DND-41 (cell line): ENCODE data around the gene CYSRT1.

Experiments
- ATAC-seq: fragments of 200-7000 bp; cut with Tn5 transposase; 3 replicates; pipeline ENCODE4 v1.9.1; 2021; ENCODE audit warnings: low read depth; ENCODE audit not compliant: insufficient read depth
- DNase-seq: peaks from one replicate; pipeline ENCODE4 v3.0.0-alpha.2; 2020
- H2AFZ ChIP-seq: 2 replicates; pipeline ENCODE4 v1.6.0; 2012; ENCODE audit warnings: low read depth, low read length
- H3K27ac ChIP-seq: 2 replicates; pipeline ENCODE4 v1.5.1; 2012; ENCODE audit warnings: low read length, inconsistent platforms
- H3K27me3 ChIP-seq: fragments of 200-600 bp; sonication (generic); 2 replicates; pipeline ENCODE4 v1.6.0; 2012; ENCODE audit warnings: low read length, mild to moderate bottlenecking, inconsistent platforms; ENCODE audit not compliant: insufficient read depth, poor library complexity
- H3K36me3 ChIP-seq: 2 replicates; pipeline ENCODE4 v1.5.1; 2012; ENCODE audit warnings: low read length, inconsistent platforms; ENCODE audit not compliant: insufficient read depth
- H3K4me1 ChIP-seq: 2 replicates; pipeline ENCODE4 v1.5.1; 2012; ENCODE audit warnings: mild to moderate bottlenecking, low read length; ENCODE audit not compliant: insufficient read depth
- H3K4me2 ChIP-seq: 2 replicates; pipeline ENCODE4 v1.6.0; 2012; ENCODE audit warnings: mild to moderate bottlenecking, moderate library complexity, low read length, inconsistent platforms; ENCODE audit not compliant: insufficient read depth
- H3K4me3 ChIP-seq, 2 experiments: fragments of 200-600 bp in 1 of 2; shearing (Covaris generic) in 1 of 2; 2 replicates each; pipeline ENCODE4 v1.5.1; 2012 to 2016; ENCODE audit warnings: inconsistent platforms in 2 of 2, low read length in 2 of 2, mild to moderate bottlenecking in 2 of 2, low read depth in 1 of 2, moderate library complexity in 1 of 2
- H3K79me2 ChIP-seq: 2 replicates; pipeline ENCODE4 v1.6.0; 2012; ENCODE audit warnings: low read length, inconsistent platforms; ENCODE audit not compliant: insufficient read depth
- H3K9ac ChIP-seq: 2 replicates; pipeline ENCODE4 v1.6.0; 2012; ENCODE audit warnings: low read depth, mild to moderate bottlenecking, inconsistent platforms, low read length, moderate library complexity
- H3K9me3 ChIP-seq: 2 replicates; pipeline ENCODE4 v1.5.1; 2012; ENCODE audit warnings: low read length, moderate library complexity, mild to moderate bottlenecking, inconsistent platforms; ENCODE audit not compliant: insufficient read depth, severe bottlenecking
- H4K20me1 ChIP-seq: 2 replicates; pipeline ENCODE4 v1.6.0; 2012; ENCODE audit warnings: low read length; ENCODE audit not compliant: insufficient read depth
- CTCF ChIP-seq: IDR thresholded peaks from 2 replicates; pipeline ENCODE4 v1.5.1; 2012; ENCODE audit warnings: borderline replicate concordance, low read length, moderate library complexity, mild to moderate bottlenecking; ENCODE audit not compliant: poor library complexity, severe bottlenecking; ENCODE audit errors: extremely low read depth
- EZH2 ChIP-seq: IDR thresholded peaks from 3 replicates; pipeline ENCODE4 v1.6.1; 2012; ENCODE audit warnings: borderline replicate concordance, low read depth, mild to moderate bottlenecking, moderate library complexity, low read length, inconsistent platforms; ENCODE audit not compliant: severe bottlenecking

The CYSRT1 gene

GRCh38 chr9:137253717-137254623 is 29.0 kb downstream of the CYSRT1 start:
- Histone ChIP-seq H3K27me3 (no peaks in the 10 kb centered on the region), H3K9me3 (no peaks in the 10 kb centered on the region), H2AFZ (peak overlapping the region; percentile 90), H3K36me3 (peaks cover 24% of the 10 kb centered on the region), H3K79me2 (peaks cover 35% of the 10 kb centered on the region), H4K20me1 (peaks cover 14% of the 10 kb centered on the region), H3K4me1 (peaks cover 31% of the 10 kb centered on the region), H3K9ac (peak overlapping the region; percentile 91), H3K27ac (peak overlapping the region; percentile 73; the same call in 1 of the 2 replicates), H3K4me3 (peak overlapping the region; percentile 51 to 91), H3K4me2 (peak overlapping the region; percentile 94)
- TF ChIP-seq CTCF (no peak), EZH2 (no peak)
- DNase-seq (no peak), ATAC-seq (no peak; the same call in 2 of the 3 replicates)

DNA sequence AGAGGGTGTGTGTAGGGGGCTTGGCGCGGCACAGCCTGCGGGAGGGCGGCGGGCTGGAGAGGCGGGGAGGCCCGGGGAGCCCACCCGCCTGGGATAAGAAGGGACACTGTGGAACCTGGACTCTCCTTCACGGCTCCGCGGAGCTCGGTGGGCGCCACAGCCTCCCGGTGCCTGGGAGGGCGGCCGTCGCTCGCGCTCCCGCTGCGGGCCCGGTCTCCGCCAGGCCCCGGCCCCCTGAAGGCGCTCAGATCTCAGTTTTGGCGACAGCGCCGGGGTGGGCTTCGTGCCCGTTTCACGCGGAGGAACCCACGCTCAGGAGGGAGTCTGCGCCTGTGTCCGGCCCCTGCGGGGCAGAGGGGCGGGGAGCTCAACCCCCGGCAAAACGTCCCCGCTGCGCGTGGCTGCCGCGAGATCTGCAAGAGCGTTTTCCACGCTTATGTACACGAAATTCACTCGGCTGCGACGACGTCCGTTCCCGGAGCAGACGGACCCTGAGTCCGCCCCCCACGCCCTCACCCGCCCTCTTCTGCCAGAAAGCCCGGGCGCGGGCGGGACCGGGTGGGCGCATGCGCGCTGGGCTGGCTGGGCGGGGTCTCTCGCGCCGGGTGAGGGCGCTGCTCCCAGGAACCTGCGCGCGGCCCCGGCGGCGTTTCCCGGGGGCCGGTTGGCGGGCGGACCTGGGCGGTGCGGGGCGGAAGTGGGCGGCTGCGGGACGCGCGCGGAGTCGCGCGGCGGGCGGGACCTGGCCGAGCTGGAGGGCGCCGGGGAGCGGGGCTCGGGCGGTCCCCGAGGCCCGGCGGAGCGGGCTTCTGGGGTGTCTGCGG is 29.9 kb downstream of the CYSRT1 start, which contains the start of gene NELFB:
NELFB (plus strand) TSS at position 704 of the 824 bp plus-strand sequence.
- H3K4me2 ChIP-seq, result peak within 1 kb of the TSS; percentile 96
- H2AFZ ChIP-seq, result peak within 1 kb of the TSS; percentile 90
- peaks cover 29% of the 10 kb centered on the region for H3K36me3 ChIP-seq
- H3K9me3 ChIP-seq, result no peaks in the 10 kb centered on the region
- H3K27me3 ChIP-seq, result no peaks in the 10 kb centered on the region
- H3K79me2 ChIP-seq, result peaks cover 38% of the 10 kb centered on the region
- DNase-seq (peak; percentile 91), ATAC-seq (peak; percentile 85)
- H3K27ac ChIP-seq, result peak within 1 kb of the TSS; percentile 73
- TF ChIP-seq EZH2 (no peak), CTCF (no peak)
- H3K4me3 ChIP-seq, result peak within 1 kb of the TSS; percentile 91 to 93
- H3K4me1 ChIP-seq, result peaks cover 31% of the 10 kb centered on the region
- H3K9ac ChIP-seq, result peak within 1 kb of the TSS; percentile 91
- H4K20me1 ChIP-seq, result peaks cover 14% of the 10 kb centered on the region

- peak; percentile 49 for DNase-seq
- Histone ChIP-seq H3K27me3 (no peaks in the 10 kb centered on the region), H4K20me1 (peaks cover 14% of the 10 kb centered on the region), H3K9ac (peak overlapping the region; percentile 91), H2AFZ (peak overlapping the region; percentile 83), H3K9me3 (no peaks in the 10 kb centered on the region), H3K4me2 (peak overlapping the region; percentile 96), H3K4me3 (peak overlapping the region; percentile 91 to 93), H3K27ac (peak overlapping the region; percentile 72), H3K79me2 (peaks cover 38% of the 10 kb centered on the region), H3K4me1 (peaks cover 31% of the 10 kb centered on the region), H3K36me3 (peaks cover 29% of the 10 kb centered on the region)
- ATAC-seq, result peak; percentile 27
- TF ChIP-seq EZH2 (no peak), CTCF (no peak)
Measured at GRCh38 chr9:137255448-137256114, 30.6 kb downstream of the CYSRT1 start.
